Colonic mucosa (tissue), 4 donors: ENCODE results near the gene PFDN5. TPM values are rescaled to one million over a fixed set of nuclear protein-coding genes. Genes with fewer than 3 reads are reported as not detected.
"Not testable (repeated sequence)": the region's sequence is repeated elsewhere in the genome, so short reads cannot be mapped to it uniquely, and the experiment has no call there.

Experiments used
- DNase-seq: peaks from one replicate; pipeline ENCODE4 v3.0.0-alpha.2; 2020
- H3K27ac ChIP-seq: fragments of 200-600 bp; one replicate; pipeline ENCODE4 v1.8.0; 2021
- H3K27me3 ChIP-seq: fragments of 200-600 bp; one replicate; pipeline ENCODE4 v1.8.0; 2021
- H3K36me3 ChIP-seq: fragments of 200-600 bp; one replicate; pipeline ENCODE4 v1.8.0; 2021
- H3K4me1 ChIP-seq: fragments of 200-600 bp; one replicate; pipeline ENCODE4 v1.8.0; 2021; ENCODE audit warnings: mild to moderate bottlenecking
- H3K4me3 ChIP-seq: fragments of 200-600 bp; one replicate; pipeline ENCODE4 v1.8.0; 2021
- H3K9ac ChIP-seq, 2 donors: one replicate each; pipeline ENCODE4 v1.7.0; 2013; ENCODE audit warnings: control low read depth in 2 of 2, low read depth in 2 of 2, low read length in 2 of 2
- H3K9me3 ChIP-seq: fragments of 200-600 bp; one replicate; pipeline ENCODE4 v1.8.0; 2021
- intact Hi-C: fragments of 100-400 bp; cut with DNase I; formaldehyde crosslinking; loops from one replicate; pipeline ENCODE4 v1.14.1; 2022
- total RNA-seq, 2 donors: library from RNA; stranded (reverse); fragmentation: NEBNext Ultra II Directional in 1 of 2; extraction: Animal tissue kit (Norgen Biotek cat#: 25700) in 1 of 2; gene quantifications; one replicate each; pipeline ENCODE4 v1.2.1, GENCODE V29; 2021
- TF ChIP-seq, protein P1 (sequence below): fragments of 200-600 bp; IDR thresholded peaks from one replicate; pipeline ENCODE4 v1.8.0; 2022; ENCODE audit warnings: antibody characterized with exemption, mild to moderate bottlenecking
- donor health status: healthy.
- donor health status: DM: no; HTN: no; CAD: no.
- donor health status: DM: no; HTN: no; CAD: no.

PFDN5 gene
- total RNA-seq, 2 donors from 2014 or later = 247 to 305 TPM

- Histone ChIP-seq H3K27ac (peak overlapping the region; percentile 89), H3K27me3 (peaks cover 11% of the 10 kb centered on the region), H3K9ac (peak overlapping the region; percentile 65 to 68), H3K9me3 (no peaks in the 10 kb centered on the region), H3K4me3 (peak overlapping the region; percentile 64), H3K4me1 (peaks cover 9% of the 10 kb centered on the region), H3K36me3 (no peaks in the 10 kb centered on the region)
- DNase-seq = no peak
- TF ChIP-seq, protein P1, sequence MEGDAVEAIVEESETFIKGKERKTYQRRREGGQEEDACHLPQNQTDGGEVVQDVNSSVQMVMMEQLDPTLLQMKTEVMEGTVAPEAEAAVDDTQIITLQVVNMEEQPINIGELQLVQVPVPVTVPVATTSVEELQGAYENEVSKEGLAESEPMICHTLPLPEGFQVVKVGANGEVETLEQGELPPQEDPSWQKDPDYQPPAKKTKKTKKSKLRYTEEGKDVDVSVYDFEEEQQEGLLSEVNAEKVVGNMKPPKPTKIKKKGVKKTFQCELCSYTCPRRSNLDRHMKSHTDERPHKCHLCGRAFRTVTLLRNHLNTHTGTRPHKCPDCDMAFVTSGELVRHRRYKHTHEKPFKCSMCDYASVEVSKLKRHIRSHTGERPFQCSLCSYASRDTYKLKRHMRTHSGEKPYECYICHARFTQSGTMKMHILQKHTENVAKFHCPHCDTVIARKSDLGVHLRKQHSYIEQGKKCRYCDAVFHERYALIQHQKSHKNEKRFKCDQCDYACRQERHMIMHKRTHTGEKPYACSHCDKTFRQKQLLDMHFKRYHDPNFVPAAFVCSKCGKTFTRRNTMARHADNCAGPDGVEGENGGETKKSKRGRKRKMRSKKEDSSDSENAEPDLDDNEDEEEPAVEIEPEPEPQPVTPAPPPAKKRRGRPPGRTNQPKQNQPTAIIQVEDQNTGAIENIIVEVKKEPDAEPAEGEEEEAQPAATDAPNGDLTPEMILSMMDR = no peak
- intact Hi-C loops = no loop called here
Measured at GRCh38 chr12:53325511-53326061, 30.2 kb downstream of the PFDN5 start.

DNA sequence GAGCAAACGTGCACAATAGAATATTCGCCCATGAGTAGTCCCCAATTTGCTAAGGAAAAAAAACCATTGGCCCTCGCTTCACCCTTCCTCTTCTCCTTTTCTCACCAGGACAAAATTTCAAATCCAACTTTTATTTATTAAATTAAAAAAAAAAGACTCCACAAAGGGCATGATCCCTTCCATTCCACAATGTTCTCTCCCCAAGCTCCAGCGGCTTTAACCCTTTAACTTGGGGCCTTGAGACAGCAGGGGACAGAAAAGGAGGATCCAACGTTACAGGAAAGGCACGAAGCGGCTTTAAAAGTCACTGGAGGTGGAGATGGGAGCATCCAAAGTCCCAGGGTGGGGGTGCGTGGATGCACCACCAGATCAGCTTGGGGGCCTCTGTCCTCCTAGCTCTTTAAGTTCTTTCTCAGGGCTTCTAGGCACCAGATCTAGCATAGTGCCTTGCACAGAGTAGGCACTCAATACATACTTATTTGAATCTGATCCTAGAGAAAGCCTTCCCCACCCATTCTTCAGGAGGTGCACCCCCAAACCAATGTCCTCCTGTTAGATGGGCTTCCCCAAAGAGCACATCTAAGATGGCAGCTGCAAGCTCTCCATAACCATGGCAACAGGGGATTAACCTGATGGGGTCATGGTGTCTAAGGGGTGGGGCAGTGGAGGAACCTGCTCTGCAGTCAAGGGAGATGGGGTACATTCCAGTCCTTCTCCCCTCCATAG is 31.3 kb downstream of the PFDN5 start:
- no peaks in the 10 kb centered on the region for H3K9me3 ChIP-seq
- no peak overlapping the region for H3K4me3 ChIP-seq
- no peak for DNase-seq
- intact Hi-C loops = no loop called here
- no peaks in the 10 kb centered on the region for H3K36me3 ChIP-seq
- peaks cover 11% of the 10 kb centered on the region for H3K27me3 ChIP-seq
- H3K9ac ChIP-seq = no peak overlapping the region
- H3K27ac ChIP-seq = no peak overlapping the region
- TF ChIP-seq, protein P1 = no peak
- peaks cover 8% of the 10 kb centered on the region for H3K4me1 ChIP-seq

- TF ChIP-seq, protein P1 = peak; percentile 21
- Histone ChIP-seq H3K4me1 (peaks cover 3% of the 10 kb centered on the region), H3K9me3 (no peaks in the 10 kb centered on the region), H3K27ac (no peak overlapping the region), H3K4me3 (no peak overlapping the region), H3K27me3 (peaks cover 14% of the 10 kb centered on the region), H3K36me3 (no peaks in the 10 kb centered on the region), H3K9ac (no peak overlapping the region)
- DNase-seq = no peak
- intact Hi-C loops = no loop called here
Measured at GRCh38 chr12:53327435-53328042, 32.2 kb downstream of the PFDN5 start.

DNA sequence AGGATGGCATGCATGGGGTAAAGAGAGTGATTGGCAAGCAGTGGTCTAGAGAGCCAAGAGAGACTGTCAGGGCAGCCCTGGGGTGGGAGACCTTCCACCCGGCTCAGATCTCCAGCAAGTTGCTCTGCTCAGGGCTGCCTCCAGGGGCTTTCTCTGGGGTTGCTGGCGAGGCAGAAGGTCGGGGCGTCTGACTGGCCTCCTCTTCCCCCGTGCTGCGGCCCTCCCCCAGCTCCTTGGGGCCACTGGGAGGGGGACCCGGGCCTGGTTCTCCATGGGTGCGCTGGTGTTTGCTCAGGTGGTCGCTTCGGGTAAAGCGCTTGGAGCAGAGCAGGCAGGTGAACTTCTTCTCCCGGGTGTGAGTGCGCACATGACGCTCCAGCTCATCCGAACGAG is 32.7 kb downstream of the PFDN5 start:
- H3K9ac ChIP-seq = no peak overlapping the region
- H3K4me1 ChIP-seq = peaks cover 3% of the 10 kb centered on the region
- no peak for DNase-seq
- no peak overlapping the region for H3K4me3 ChIP-seq
- no peaks in the 10 kb centered on the region for H3K36me3 ChIP-seq
- H3K9me3 ChIP-seq = no peaks in the 10 kb centered on the region
- peaks cover 14% of the 10 kb centered on the region for H3K27me3 ChIP-seq
- no peak overlapping the region for H3K27ac ChIP-seq
- intact Hi-C loops = no loop called here
- TF ChIP-seq, protein P1 = no peak

- TF ChIP-seq, protein P1 = no peak
- Histone ChIP-seq H3K27me3 (peaks cover 9% of the 10 kb centered on the region), H3K4me1 (peaks cover under 1% of the 10 kb centered on the region), H3K27ac (no peak overlapping the region), H3K9ac (no peak overlapping the region), H3K4me3 (no peak overlapping the region), H3K36me3 (no peaks in the 10 kb centered on the region), H3K9me3 (no peaks in the 10 kb centered on the region)
- intact Hi-C loops = loop anchor here (10.0 kb wide), 1 partner anchor 174 kb away; the partner anchor contains the start of genes NPFF and TARBP2
- DNase-seq = no peak
Measured at GRCh38 chr12:53330671-53331070, 35.3 kb downstream of the PFDN5 start.

DNA sequence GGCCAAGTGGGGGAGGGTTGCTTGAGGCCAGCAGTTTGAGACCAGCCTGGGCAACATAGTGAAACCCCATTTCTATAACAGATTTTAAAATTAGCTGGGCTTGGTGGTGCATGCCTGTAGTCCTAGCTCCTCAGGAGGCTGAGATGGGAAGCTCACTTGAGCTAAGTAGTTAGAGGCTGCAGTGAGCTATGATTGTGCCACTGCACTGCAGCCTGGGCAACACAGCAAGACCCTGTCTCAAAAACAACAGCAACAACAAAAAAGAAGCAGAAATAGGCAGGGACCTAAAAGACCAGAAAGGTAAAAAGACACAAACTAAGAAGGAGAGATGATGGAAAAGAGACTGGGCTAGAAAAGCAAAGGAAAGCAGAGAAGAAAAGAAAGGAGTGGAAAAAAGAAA is 37.0 kb downstream of the PFDN5 start:
- not testable (repeated sequence) for H3K9me3 ChIP-seq, H3K36me3 ChIP-seq, H3K4me3 ChIP-seq, H3K9ac ChIP-seq, H3K27me3 ChIP-seq, DNase-seq, H3K27ac ChIP-seq, H3K4me1 ChIP-seq
- intact Hi-C loops = loop anchor here (10.0 kb wide), 1 partner anchor 172 kb away; the partner anchor contains the start of genes NPFF and TARBP2
